ENCODE measurements around the gene KREMEN2.
A peak's percentile ranks its signal among the peaks of the same experiment; 100 is the strongest.

Gene KREMEN2

DNA sequence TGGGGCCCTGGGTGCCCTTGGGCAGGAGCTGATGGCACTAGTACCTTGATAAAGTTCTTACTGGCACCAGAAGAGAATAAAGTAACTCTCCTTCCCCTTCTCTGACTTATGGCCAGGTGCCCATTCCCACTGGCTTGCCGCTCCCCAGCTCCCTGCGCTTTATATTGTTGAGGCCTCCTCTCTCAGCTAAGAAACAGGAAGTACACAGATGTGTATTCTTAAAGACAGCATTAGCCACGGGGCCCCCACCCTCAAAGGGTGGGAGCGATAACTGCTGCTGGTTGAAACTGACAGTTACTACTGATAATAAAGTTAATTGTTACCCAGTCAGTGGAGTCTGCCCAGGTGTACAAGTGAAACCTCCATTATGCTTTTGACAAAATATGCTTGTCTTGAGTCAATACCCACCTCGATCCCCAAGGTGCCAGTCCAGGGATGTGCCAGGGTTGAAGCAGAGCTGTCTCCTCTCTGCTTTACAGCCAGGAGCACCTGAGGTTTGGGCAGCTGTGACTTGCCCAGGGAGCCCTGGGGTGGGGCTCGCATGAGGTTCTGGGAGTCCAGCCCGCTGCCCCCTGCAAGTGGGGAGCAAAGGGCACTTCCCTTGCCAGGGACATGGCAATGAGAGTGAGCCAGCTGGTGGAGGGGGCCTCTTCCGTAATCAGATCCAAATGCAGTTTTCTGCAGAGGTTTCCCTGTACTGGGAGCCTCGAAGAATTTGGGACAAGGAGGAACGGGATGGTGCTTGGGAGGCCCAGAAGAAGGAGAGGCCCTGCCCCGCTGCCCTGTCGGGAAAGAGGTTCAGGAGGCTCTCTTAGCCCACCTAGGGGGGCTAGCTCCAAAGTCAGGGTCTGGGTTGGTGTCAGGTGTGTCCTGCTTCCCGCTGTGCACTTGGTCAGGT, 43.2 kb downstream of the KREMEN2 start:
- DNase-seq = no peak

DNA sequence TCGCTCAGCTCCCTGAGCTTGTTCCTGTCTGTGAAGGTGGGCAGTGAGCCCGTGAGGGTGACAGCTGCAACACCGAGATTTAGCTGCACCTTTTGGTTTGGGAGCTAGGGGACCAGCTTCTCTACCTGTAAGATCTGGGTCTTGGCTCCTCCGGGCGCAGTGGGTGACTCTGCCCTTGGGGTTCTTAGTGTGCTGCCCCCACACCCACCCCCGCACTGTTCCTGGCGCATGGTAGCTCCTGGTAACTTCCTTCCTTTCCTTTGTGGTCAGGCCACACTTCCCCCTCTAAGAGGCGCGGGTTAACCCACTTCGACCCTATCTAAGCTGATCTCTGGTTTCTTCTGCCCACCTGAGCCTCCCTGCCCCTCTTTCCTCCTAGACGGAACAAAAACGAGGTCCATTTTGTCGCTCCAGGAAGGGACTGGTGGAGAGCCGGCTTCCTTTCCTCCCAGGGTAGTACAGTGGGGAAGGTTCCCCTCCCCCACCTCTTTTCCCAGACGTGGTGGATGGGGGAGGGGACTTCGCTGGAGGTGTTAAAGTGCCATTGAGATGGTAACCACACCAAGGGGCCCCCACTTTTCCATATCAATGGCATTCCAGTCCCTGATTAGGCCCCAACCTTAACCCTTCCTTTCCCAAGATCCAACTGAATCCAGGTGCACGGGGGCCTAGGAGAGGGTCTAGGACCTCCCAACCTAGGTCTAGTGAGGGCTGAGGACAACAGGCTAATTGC, 44.0 kb downstream of the KREMEN2 start:
- DNase-seq = peak; percentile 4

DNA sequence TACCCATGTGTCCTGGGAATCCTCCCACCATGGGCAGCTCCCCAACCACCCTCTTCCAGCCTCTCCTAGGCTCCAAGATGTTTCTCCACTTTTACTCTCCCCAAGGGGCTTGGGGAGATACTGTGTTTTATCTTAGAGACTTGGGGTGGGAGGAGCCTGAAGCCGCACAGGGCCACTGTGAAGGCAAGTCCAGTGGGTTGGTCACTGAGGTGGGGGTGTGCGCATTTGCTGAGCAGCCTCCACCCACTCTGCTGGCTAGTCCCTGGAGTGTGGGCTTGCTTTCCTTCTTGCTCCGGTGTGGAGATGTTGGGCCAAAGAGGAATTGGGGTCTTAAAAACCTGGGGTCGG, 44.6 kb downstream of the KREMEN2 start:
- DNase-seq = no peak

DNA sequence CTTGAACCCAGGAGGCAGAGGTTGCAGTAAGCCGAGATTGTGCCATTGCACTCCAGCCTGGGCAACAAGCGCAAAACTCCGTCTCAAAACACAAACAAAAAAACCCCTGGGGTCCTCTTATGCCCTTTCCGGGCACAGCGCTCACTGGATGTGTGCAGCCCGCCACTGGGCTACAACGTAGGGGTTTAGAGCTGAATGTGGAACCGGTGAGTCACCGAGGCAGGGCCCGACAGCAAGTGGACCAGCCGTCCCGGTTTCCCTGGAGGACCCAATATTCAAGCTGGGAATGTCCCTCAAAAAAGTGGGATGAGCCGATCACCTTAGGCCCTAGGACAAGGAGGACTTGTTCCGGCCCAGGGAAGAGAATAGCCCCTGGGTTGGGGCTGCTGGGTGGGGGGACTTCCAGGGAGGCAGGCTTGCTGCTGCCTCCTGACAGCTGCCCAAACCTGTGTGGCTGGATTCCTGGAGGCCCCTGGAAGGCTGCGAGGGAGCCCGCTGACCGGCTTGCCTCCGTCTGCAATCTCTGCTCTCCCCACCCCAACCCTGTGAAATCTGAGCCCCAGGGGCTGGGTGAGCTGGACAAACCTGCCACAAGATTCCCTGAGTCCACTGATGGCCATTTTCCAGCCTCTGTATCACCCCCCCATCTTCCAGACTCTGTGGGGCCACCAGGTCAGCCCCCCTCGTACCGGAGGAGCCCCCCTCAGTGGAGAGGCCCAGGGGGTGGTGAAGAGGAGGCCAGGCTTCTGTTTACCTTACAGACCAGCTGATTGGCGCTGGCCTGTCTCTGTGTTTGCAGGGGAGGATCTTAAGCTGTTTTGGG, 45.7 kb downstream of the KREMEN2 start:
- DNase-seq = no peak

DNA sequence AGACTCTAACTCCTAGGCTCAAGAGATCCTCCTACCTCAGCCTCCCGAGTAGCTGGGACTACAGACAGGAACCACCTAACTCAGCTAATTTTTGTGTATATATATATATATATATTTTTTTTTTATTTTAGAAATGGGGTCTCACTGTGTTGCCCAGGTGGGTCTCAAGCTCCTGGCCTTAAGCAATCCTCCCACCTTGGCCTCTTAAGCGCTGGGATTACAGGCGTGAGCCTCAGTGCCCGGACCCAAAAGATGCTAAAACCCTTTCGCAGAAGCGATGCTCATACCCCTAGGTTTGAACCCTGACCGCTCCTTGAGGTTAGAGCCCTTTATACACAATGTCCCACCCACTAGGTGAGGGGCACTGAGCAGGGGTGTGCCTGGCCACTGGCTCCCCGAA, 46.4 kb downstream of the KREMEN2 start:
- no peak for DNase-seq

DNA sequence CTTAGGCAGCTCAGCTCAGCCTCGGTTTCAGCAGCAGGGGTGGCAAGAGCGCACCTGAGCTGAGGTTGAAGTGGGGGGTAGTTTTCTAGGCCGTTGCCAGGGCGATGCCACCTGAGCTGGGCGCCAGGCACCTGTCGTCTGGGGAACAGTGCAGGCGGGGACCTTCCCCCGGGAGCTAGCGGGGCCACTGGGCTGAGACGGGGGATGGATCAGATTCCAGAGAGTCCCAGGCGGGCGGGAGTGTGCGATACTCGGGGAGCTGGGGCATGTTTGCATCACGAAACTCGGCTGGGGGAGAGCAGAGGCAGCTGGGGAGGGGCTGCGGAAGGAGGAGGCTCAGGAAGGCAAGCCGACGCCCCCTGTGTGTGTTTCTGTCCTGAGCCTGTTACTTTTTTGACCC, 48.2 kb downstream of the KREMEN2 start:
- no peak for DNase-seq

DNA sequence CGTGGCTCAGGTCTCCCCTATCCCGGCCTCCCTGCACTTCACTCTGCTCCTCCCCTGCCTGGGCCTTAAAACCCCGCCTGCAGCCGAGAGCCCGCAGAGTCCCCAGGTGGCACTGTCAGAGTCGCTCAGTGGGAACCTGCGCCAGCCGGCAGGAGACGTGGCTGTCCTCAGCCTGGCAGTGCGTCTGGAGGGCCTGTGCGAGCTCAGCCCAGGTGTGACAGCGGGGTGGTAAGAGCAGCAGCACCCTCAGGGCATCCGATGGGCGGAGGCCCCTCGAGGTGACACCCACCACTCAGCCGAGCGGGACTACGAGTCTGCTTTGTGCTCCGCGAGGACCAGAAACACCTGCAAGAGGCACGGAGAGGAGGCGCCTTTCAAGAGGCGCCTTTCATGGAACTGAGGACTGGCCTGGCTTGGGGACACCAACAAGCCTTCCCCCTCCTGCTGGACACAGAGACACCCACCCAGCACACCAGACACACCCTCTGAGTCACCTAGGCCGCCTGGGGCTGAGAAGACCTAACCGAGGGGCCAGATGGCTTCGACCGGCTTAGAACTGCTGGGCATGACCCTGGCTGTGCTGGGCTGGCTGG, 48.8 kb downstream of the KREMEN2 start, which contains the start of gene CLDN9:
TSS of gene CLDN9 (plus strand) at position 96 of the 593 bp plus-strand sequence. CDS start at position 536, 440 bp downstream.
- DNase-seq = no peak

DNA sequence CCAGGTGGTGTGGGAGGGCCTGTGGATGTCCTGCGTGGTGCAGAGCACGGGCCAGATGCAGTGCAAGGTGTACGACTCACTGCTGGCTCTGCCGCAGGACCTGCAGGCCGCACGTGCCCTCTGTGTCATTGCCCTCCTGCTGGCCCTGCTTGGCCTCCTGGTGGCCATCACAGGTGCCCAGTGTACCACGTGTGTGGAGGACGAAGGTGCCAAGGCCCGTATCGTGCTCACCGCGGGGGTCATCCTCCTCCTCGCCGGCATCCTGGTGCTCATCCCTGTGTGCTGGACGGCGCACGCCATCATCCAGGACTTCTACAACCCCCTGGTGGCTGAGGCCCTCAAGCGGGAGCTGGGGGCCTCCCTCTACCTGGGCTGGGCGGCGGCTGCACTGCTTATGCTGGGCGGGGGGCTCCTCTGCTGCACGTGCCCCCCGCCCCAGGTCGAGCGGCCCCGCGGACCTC, 49.4 kb downstream of the KREMEN2 start:
- no peak for DNase-seq

GRCh38 chr16:3013998-3014690, 50.1 kb downstream of the KREMEN2 start:
- DNase-seq = no peak

GRCh38 chr16:3014971-3015370, 50.9 kb downstream of the KREMEN2 start:
- no peak for DNase-seq

DNA sequence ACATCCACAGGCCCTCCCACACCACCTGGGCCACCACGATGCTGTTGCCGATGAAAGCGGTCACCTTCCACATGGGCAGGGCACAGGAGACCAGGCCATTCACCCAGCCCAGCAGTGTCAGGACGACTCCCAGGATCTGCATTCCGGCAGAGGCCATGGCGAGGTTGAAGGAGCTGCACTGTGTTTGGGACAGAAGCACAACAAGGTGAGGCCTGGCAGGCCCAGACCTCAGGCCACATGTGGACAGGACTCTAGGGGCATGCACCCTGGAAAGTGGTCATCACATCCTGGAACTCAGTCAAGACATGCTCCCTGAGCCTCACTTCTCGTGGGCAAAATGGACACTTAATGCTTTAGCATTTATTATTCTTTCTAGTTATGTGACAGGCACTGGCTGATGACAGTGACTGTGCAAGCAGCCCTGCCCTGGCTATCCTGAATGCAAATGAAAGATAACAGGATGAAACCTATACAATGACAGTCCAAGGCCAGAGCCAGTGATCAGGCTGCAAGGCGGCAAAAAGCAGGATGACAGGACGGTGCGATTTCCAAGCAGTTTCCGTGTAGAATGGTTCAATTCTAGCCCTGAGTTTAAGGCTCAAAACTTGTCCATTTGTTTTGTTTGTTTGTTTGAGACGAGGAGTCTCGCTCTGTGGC, 51.9 kb downstream of the KREMEN2 start:
- DNase-seq = no peak

DNA sequence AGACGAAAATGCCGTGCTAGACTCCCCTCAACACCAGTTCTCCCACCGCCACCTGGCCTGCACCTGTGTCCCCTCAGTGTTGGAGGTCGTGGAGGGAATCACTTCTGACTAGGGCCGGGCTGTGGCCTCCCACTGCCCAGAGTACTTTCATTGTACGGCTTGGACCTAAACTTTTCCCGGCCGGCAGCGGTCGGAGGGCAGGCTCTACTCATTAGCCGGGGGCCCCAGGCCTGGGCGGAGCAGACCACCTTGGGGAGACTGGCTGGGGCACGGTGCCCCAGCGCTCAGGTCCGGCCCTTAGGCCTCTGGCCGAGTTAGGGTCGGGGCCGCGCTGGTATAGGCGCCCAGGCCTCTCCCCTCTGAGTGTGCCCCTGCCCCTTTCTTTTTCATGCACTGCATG, 53.3 kb downstream of the KREMEN2 start:
- no peak for DNase-seq

Data from activated CD4-positive, alpha-beta T cell treated with anti-CD3 and anti-CD28 coated beads, Interleukin-2, Interleukin-6, amounts not matched to agents 100 ng/mL and 50 ng/mL, durations not matched to agents 16 hours and 8 hours (primary cell).